Measurements from ENCODE around the gene DENND5A.

DENND5A gene

GRCh38 chr11:9301720-9302119 is 36.6 kb upstream of the DENND5A start:
- H3K4me3 ChIP-seq (ENCODE audit: low read length) = no peak overlapping the region
- TF ChIP-seq CTCF (conservative IDR thresholded peaks at IDR 0.05; ENCODE audit: low read length) = no peak
- no peak for DNase-seq (ENCODE audit: low read depth)

- no peak for TF ChIP-seq CTCF (conservative IDR thresholded peaks at IDR 0.05; ENCODE audit: low read length)
- no peak for DNase-seq (ENCODE audit: low read depth)
- H3K4me3 ChIP-seq (ENCODE audit: low read length) = no peak overlapping the region
Measured at GRCh38 chr11:9293646-9294045, 28.5 kb upstream of the DENND5A start.

GRCh38 chr11:9285850-9286587 is 20.9 kb upstream of the DENND5A start:
- TF ChIP-seq CTCF (conservative IDR thresholded peaks at IDR 0.05; ENCODE audit: low read length) = no peak
- no peak for DNase-seq (ENCODE audit: low read depth)
- H3K4me3 ChIP-seq (ENCODE audit: low read length) = no peak overlapping the region

GRCh38 chr11:9280655-9281301 is 15.6 kb upstream of the DENND5A start:
- H3K4me3 ChIP-seq (ENCODE audit: low read length) = no peak overlapping the region
- no peak for TF ChIP-seq CTCF (conservative IDR thresholded peaks at IDR 0.05; ENCODE audit: low read length)
- DNase-seq (ENCODE audit: low read depth) = peak; percentile 58

GRCh38 chr11:9277176-9277575 is 12.0 kb upstream of the DENND5A start:
- H3K4me3 ChIP-seq (ENCODE audit: low read length) = no peak overlapping the region
- TF ChIP-seq CTCF (conservative IDR thresholded peaks at IDR 0.05; ENCODE audit: low read length) = no peak
- no peak for DNase-seq (ENCODE audit: low read depth)

- TF ChIP-seq CTCF (conservative IDR thresholded peaks at IDR 0.05; ENCODE audit: low read length) = no peak
- no peak for DNase-seq (ENCODE audit: low read depth)
- no peak overlapping the region for H3K4me3 ChIP-seq (ENCODE audit: low read length)
Measured at GRCh38 chr11:9276571-9276970, 11.4 kb upstream of the DENND5A start.

All from AG10803 (cell line).